CD14-positive monocyte (primary cell): ENCODE data around the gene USHBP1. TPM values are rescaled to one million over a fixed set of nuclear protein-coding genes. Genes with fewer than 3 reads are reported as not detected.
A peak's percentile ranks its signal among the peaks of the same experiment; 100 is the strongest.

Source experiments
- DNase-seq, 3 donors: peaks; one replicate each; pipeline ENCODE4 v3.0.0-alpha.2; 2011 to 2022
- H2AFZ ChIP-seq: 2 replicates; pipeline ENCODE4 v1.6.0; 2012; ENCODE audit warnings: mild to moderate bottlenecking, low read depth, low read length, inconsistent platforms; ENCODE audit not compliant: insufficient read depth, poor library complexity, severe bottlenecking
- H3K27ac ChIP-seq, 2 donors: 1 replicate in 1 of 2; 2 replicates in 1 of 2; pipeline ENCODE4 v1.5.1; 2012 to 2013; ENCODE audit warnings: low read length in 2 of 2, control low read depth in 1 of 2, inconsistent platforms in 1 of 2, low read depth in 1 of 2, mild to moderate bottlenecking in 1 of 2
- H3K27me3 ChIP-seq, 2 donors: one replicate each; pipeline versions ENCODE4 v1.6.0 to v1.6.1; 2011 to 2013; ENCODE audit warnings: low read length in 2 of 2; ENCODE audit not compliant: control insufficient read depth in 2 of 2, insufficient read depth in 2 of 2
- H3K36me3 ChIP-seq, 2 donors: replicated peaks in 1 of 2; 1 replicate in 1 of 2; 2 replicates in 1 of 2; pipeline versions ENCODE4 v1.5.1 to v1.6.1; 2012 to 2013; ENCODE audit warnings: low read length in 2 of 2, control low read depth in 1 of 2, inconsistent platforms in 1 of 2, mild to moderate bottlenecking in 1 of 2; ENCODE audit not compliant: insufficient read depth in 2 of 2, control insufficient read depth in 1 of 2
- H3K4me1 ChIP-seq, 2 donors: 1 replicate in 1 of 2; 2 replicates in 1 of 2; pipeline versions ENCODE4 v1.5.1 to v1.6.1; 2012 to 2013; ENCODE audit warnings: low read length in 2 of 2, control low read depth in 1 of 2, inconsistent platforms in 1 of 2, mild to moderate bottlenecking in 1 of 2, moderate library complexity in 1 of 2; ENCODE audit not compliant: insufficient read depth in 2 of 2, control insufficient read depth in 1 of 2
- H3K4me2 ChIP-seq: replicated peaks from 2 replicates; pipeline ENCODE3; 2012; ENCODE audit warnings: low read length, moderate library complexity, mild to moderate bottlenecking; ENCODE audit not compliant: poor library complexity, severe bottlenecking; ENCODE audit errors: extremely low read depth
- H3K4me3 ChIP-seq, 3 experiments: fragments of 200-600 bp in 1 of 3; sonication (generic) in 1 of 3; replicated peaks in 1 of 3; 1 replicate in 2 of 3; 2 replicates in 1 of 3; pipeline ENCODE4 v1.5.1; 2011 to 2013; ENCODE audit warnings: low read length in 3 of 3, mild to moderate bottlenecking in 3 of 3, control low read depth in 2 of 3, low read depth in 2 of 3, inconsistent platforms in 1 of 3, moderate library complexity in 1 of 3
- H3K79me2 ChIP-seq: 2 replicates; pipeline ENCODE4 v1.6.0; 2012; ENCODE audit warnings: mild to moderate bottlenecking, control low read depth, inconsistent platforms, low read length, moderate library complexity; ENCODE audit not compliant: insufficient read depth
- H3K9ac ChIP-seq: 2 replicates; pipeline ENCODE4 v1.6.0; 2017; ENCODE audit warnings: low read length, mild to moderate bottlenecking; ENCODE audit not compliant: insufficient read depth, poor library complexity, severe bottlenecking
- H3K9me3 ChIP-seq, 2 donors: replicated peaks in 1 of 2; 1 replicate in 1 of 2; 2 replicates in 1 of 2; pipeline versions ENCODE4 v1.5.1 to v1.6.1; 2012 to 2013; ENCODE audit warnings: low read length in 2 of 2, control low read depth in 1 of 2; ENCODE audit not compliant: control insufficient read depth in 1 of 2, insufficient read depth in 1 of 2
- H4K20me1 ChIP-seq: 2 replicates; pipeline ENCODE4 v1.6.0; 2012; ENCODE audit warnings: mild to moderate bottlenecking, low read length, control low read depth, moderate library complexity; ENCODE audit not compliant: insufficient read depth
- H3K27ac Mint-ChIP-seq, 7 donors: one replicate each; pipeline ENCODE4 v1.8.0; 2020; ENCODE audit warnings: mild to moderate bottlenecking in 7 of 7, mixed read lengths in 7 of 7, moderate library complexity in 6 of 7, inconsistent platforms in 2 of 7
- H3K27me3 Mint-ChIP-seq, 3 donors: one replicate each; pipeline ENCODE4 v1.8.0; 2021 to 2022; ENCODE audit warnings: low read depth in 3 of 3, mild to moderate bottlenecking in 3 of 3, mixed read lengths in 3 of 3, moderate library complexity in 3 of 3, inconsistent platforms in 1 of 3
- H3K36me3 Mint-ChIP-seq, 2 donors: one replicate each; pipeline ENCODE4 v1.8.0; 2020; ENCODE audit warnings: mixed read lengths in 2 of 2, inconsistent platforms in 1 of 2, mild to moderate bottlenecking in 1 of 2
- H3K4me1 Mint-ChIP-seq: one replicate; pipeline ENCODE4 v1.8.0; 2020; ENCODE audit warnings: mild to moderate bottlenecking, mixed read lengths
- H3K4me3 Mint-ChIP-seq, 2 donors: one replicate each; pipeline ENCODE4 v1.8.0; 2020; ENCODE audit warnings: mild to moderate bottlenecking in 2 of 2, mixed read lengths in 2 of 2, moderate library complexity in 1 of 2
- H3K9me3 Mint-ChIP-seq, 7 donors: one replicate each; pipeline ENCODE4 v1.8.0; 2020 to 2022; ENCODE audit warnings: mixed read lengths in 7 of 7, mild to moderate bottlenecking in 6 of 7, moderate library complexity in 6 of 7, inconsistent platforms in 2 of 7
- CTCF ChIP-seq: fragments of 200-600 bp; IDR thresholded peaks from one replicate; pipeline ENCODE4 v1.8.0; 2022; ENCODE audit warnings: antibody characterized with exemption, mild to moderate bottlenecking
- WGBS: methylation state at CpG from one replicate; pipeline ENCODE4 v1.1.5; 2013; ENCODE audit warnings: missing lambda C conversion rate; ENCODE audit not compliant: insufficient coverage; 5-methylcytosine and 5-hydroxymethylcytosine counted together
- intact Hi-C, 2 donors: fragments of 100-400 bp; cut with micrococcal nuclease; formaldehyde crosslinking; loops; one replicate each; pipeline versions ENCODE4 v1.15.0 to v1.15.1; 2023
- polyA plus RNA-seq, 3 donors: library from polyadenylated mRNA; depleted of rRNA in 1 of 3; unstranded in 2 of 3; stranded (reverse) in 1 of 3; fragments of 300-500 nt in 2 of 3; fragments of >200 nt in 1 of 3; fragmentation: Illumina TruSeq in 2 of 3; gene quantifications; 1 replicate in 2 of 3; 2 replicates in 1 of 3; pipeline ENCODE4 v1.2.3, GENCODE V29; 2012 to 2021

USHBP1 gene
- polyA plus RNA-seq, 3 donors, result not detected

- Histone ChIP-seq H3K4me1 (peaks cover 12 to 16% of the 10 kb centered on the region in 2 donors), H3K36me3 (peaks cover 54 to 69% of the 10 kb centered on the region in 2 donors), H3K4me2 (no peak overlapping the region), H4K20me1 (peaks cover 20% of the 10 kb centered on the region), H3K27ac (no peak overlapping the region), H3K9ac (no peak overlapping the region), H3K9me3 (no peaks in the 10 kb centered on the region), H3K27me3 (no peaks in the 10 kb centered on the region), H3K79me2 (no peaks in the 10 kb centered on the region), H2AFZ (no peak overlapping the region), H3K4me3 (no peak overlapping the region)
- 93% methylated on average over 4 of the region's 5 CpGs for WGBS
- Mint-ChIP-seq H3K4me1 (peaks cover 14% of the 10 kb centered on the region), H3K27me3 (peaks cover 0 to 4% (median 0%) of the 10 kb centered on the region in 3 donors), H3K9me3 (peaks cover 0 to 2% (median 0%) of the 10 kb centered on the region in 7 donors), H3K36me3 (peaks cover 49 to 67% of the 10 kb centered on the region in 2 donors), H3K27ac (peak overlapping the region in 1 of 7 donors; percentile 45), H3K4me3 (no peak overlapping the region)
- TF ChIP-seq CTCF, result no peak
- intact Hi-C loops, result no loop called here
- DNase-seq, result no peak
Measured at GRCh38 chr19:17213334-17213733, 51.2 kb downstream of the USHBP1 start.

- H3K27me3 Mint-ChIP-seq, result peaks cover 0 to 4% (median 0%) of the 10 kb centered on the region in 3 donors
Measured at GRCh38 chr19:17211547-17212446, 52.7 kb downstream of the USHBP1 start.

More at GRCh38 chr19:17211547-17212446, 52.7 kb downstream of the USHBP1 start:
- H3K9ac ChIP-seq, result no peak overlapping the region
- H4K20me1 ChIP-seq, result peaks cover 20% of the 10 kb centered on the region
- H3K4me2 ChIP-seq, result no peak overlapping the region
- TF ChIP-seq CTCF, result no peak
- H3K9me3 Mint-ChIP-seq, result peaks cover 0 to 2% (median 0%) of the 10 kb centered on the region in 7 donors
- intact Hi-C loops, result no loop called here
- DNase-seq, result no peak
- H3K36me3 ChIP-seq, result peaks cover 55 to 62% of the 10 kb centered on the region in 2 donors
- H3K27ac ChIP-seq, result no peak overlapping the region
- H3K4me3 ChIP-seq, result no peak overlapping the region
- H3K9me3 ChIP-seq, result no peaks in the 10 kb centered on the region
- H3K4me1 Mint-ChIP-seq, result peaks cover 14% of the 10 kb centered on the region
- H2AFZ ChIP-seq, result no peak overlapping the region
- peaks cover 12 to 16% of the 10 kb centered on the region in 2 donors for H3K4me1 ChIP-seq
- H3K79me2 ChIP-seq, result no peaks in the 10 kb centered on the region
- H3K36me3 Mint-ChIP-seq, result peaks cover 42 to 62% of the 10 kb centered on the region in 2 donors
- 98% methylated on average over 49 of the region's 58 CpGs for WGBS
- H3K27ac Mint-ChIP-seq, result no peak overlapping the region
- no peak overlapping the region for H3K4me3 Mint-ChIP-seq
- H3K27me3 ChIP-seq, result no peaks in the 10 kb centered on the region
